Stimulated activated CD4-positive, alpha-beta T cell treated with anti-CD3 and anti-CD28 coated beads, Interleukin-2, amount 100 ng/mL, for 48 hours (primary cell): Measurements from ENCODE around the gene EFNB3.

Experiments
- DNase-seq, 2 donors: peaks; one replicate each; pipeline ENCODE4 v3.0.0-alpha.2; 2020

EFNB3 gene

DNA sequence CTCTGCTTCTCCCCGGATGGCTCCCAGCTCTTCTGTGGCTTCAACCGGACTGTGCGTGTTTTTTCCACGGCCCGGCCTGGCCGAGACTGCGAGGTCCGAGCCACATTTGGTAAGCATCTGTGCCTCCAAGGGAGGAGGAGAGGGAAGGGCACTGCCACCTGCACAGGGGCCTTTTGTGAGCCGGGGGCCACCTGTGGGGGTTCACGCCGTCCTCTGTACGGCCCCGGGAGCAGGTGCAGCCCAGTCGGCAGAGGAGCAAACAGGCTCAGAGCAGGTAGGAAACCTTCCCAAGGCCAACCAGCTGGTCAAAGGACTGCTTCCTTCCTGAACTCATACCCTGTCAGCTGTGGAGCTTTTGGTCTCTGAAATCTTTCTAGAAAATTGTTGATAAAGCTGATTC, 3.3 kb upstream of the EFNB3 start:
- no peak for DNase-seq

DNA sequence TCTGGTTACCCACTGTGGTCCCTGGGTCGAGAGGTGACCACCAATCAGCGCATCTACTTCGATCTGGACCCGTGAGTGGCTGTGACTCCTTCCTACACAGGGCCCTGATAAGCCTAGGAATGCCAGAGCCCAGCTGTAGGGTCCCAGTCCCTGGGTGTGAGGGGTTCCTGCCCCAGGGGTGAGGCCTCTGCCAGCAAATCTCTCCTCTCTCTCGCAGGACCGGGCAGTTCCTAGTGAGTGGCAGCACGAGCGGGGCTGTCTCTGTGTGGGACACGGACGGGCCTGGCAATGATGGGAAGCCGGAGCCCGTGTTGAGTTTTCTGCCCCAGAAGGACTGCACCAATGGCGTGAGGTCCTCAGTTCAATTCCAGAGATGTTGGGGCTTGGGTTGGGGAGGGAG, 2.2 kb upstream of the EFNB3 start:
- DNase-seq = no peak

DNA sequence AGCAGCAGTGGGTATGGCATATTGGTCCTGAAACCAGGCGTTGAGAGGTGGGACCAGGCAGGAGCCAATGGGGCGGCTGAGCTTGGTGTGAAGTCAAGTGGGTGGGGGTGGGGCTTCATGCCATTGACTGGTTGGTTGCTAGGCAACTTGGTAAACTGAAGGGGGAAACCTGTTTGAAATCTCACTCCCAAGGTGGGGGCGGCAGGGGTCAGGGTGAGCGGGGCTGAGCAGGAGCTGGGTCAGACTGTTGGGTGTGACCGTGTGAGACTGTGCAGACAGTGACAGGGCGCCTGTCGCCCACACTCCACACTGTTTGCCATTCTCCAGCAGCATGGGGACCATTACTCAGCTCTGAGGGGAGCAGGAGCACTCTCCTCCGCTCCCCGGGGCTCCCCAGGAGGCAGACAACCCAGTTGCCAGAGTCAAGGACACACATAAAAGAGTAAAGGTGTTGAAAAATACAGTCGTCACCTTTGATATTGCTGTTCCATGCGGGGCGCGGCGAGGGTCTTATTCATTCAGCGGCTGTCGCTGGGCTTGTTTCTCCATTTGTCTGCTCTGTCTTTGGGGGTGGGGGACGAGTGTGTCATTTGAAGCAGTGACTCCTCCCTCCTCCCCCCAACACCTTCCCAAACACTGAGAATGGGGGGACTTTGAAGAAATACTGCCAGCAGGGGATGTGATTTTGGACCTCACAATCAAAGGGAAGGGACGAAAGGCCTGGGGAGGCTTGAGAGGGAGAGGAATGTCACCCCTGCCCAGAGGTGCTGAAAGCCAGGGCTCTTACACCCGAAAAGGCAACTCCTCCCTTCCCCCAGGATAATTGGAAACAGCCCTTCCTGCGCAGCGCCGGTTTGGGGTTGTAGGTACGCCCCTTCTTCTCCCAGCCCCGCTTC, 1.2 kb upstream of the EFNB3 start:
- no peak for DNase-seq

DNA sequence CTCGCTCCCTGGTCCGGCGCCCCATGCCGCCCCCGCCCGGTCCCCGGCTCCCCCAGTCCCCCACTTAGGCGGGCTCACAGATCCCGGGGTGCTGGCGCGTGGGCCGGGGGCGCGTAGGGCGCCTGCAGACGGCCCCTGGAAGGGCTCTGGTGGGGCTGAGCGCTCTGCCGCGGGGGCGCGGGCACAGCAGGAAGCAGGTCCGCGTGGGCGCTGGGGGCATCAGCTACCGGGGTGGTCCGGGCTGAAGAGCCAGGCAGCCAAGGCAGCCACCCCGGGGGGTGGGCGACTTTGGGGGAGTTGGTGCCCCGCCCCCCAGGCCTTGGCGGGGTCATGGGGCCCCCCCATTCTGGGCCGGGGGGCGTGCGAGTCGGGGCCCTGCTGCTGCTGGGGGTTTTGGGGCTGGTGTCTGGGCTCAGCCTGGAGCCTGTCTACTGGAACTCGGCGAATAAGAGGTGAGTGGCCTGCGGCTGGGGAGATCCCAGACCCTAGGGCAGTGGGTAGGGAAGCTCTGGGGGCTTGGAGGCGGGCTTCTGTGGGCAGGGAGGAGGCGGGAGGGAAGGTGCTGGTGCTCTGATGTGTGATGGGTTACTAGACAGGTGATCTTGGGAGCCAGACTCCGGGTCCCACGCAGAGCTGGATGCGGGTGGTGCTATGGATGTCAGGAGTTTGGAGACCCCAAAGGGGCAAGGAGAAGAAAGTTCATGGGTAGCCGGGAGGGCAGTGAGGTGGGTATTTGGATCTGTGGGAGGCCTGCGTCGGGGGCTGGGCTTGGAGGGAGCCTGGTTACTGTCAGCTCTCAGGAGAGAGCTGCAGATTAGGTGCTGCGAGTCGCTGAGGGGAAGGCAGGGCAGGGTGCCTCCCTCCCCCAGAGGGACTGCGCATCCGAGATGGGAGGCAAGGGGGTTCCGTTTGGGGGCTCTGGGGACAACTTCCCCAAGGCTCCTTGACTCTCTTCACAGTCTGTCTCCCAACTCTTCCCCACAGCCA, 560 bp downstream of the EFNB3 start:
- no peak for DNase-seq

DNA sequence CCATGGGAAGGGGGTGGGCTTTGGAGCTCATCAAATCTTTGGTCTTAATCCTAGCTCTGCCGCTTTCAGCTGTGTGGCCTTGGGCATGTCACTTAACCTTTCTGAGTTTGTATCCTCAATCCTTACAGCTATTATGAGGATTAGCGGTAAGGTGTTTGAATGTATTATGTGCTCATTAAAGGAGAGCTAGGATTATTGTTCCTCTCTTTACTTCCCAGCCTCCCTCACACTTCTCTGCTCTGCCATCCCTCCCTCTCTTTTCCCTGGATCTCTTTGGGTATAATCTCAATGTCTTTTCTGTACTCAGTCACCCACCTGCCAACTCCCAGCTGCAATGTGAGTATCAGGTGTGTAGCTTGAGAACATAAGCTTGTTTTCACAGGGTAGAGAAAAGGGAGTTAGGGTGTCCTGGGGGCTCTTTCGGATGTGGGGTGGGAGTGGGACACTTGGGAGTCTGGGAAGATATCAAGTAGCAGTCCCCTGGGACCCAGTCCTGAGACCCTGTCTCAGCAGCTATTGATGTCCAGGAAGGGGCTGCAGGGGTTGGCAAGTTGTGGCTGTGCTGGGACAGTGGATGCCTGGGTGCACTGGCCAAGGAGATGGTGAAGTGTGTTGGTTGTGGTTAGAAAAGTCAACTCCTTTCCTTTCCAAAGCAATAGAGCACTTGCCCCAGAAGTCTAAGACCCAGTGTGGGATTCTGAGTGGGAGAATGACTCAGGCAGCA, 1.8 kb downstream of the EFNB3 start:
- DNase-seq = no peak

DNA sequence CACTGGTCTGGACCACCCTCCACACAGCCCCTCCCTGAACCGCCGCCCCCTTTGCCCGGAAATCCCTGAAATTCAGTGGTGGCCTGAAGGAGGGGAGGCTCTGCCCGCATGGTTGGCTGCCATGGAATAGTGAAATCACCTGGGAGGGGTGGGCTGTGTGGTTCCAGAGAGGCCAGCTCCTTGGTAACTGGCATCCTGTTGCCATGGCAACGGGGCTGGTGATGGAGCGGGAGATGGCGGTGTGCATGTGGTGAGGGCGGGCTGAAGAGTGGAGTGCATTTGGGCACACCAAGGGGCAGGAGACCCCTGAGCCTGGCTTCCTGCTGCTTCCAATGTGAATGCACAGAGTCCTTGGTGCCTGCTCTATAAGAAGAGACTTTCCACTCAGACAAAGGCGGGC, 2.4 kb downstream of the EFNB3 start:
- DNase-seq = no peak

DNA sequence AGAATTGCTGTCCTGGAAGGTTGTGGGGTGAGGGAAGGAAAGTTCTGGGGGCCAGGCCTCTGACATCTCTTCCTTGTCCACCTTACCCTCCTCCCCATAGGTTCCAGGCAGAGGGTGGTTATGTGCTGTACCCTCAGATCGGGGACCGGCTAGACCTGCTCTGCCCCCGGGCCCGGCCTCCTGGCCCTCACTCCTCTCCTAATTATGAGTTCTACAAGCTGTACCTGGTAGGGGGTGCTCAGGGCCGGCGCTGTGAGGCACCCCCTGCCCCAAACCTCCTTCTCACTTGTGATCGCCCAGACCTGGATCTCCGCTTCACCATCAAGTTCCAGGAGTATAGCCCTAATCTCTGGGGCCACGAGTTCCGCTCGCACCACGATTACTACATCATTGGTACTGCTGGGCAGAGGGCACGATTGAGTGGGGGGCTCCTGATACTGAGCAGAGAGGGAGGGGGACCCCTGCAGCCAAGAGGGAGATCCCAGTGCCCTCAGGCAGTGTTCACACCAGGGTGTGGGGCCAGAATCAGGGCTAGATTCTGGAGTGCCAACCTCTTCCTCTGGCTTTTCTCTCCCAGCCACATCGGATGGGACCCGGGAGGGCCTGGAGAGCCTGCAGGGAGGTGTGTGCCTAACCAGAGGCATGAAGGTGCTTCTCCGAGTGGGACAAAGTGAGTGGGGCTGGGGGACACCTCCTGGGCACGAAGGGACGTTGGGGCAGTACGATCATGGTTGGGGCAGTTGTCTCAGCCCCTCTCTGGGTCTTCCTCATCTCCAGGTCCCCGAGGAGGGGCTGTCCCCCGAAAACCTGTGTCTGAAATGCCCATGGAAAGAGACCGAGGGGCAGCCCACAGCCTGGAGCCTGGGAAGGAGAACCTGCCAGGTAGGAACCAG, 3.1 kb downstream of the EFNB3 start:
- no peak for DNase-seq

DNA sequence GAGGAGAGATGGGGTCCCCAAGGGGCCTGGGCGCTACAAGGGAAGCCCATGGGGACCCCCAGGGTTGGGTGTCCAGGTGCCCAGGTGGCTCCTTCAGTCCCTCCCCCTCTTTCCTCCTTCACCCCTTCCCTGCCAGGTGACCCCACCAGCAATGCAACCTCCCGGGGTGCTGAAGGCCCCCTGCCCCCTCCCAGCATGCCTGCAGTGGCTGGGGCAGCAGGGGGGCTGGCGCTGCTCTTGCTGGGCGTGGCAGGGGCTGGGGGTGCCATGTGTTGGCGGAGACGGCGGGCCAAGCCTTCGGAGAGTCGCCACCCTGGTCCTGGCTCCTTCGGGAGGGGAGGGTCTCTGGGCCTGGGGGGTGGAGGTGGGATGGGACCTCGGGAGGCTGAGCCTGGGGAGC, 4.0 kb downstream of the EFNB3 start:
- no peak for DNase-seq

DNA sequence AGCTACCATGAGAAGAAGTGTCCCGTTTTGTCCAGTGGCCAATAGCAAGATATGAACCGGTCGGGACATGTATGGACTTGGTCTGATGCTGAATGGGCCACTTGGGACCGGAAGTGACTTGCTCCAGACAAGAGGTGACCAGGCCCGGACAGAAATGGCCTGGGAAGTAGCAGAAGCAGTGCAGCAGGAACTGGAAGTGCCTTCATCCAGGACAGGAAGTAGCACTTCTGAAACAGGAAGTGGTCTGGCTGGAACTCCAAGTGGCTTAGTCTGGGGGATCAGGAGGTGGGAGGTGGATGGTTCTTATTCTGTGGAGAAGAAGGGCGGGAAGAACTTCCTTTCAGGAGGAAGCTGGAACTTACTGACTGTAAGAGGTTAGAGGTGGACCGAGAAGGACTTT, 5.3 kb downstream of the EFNB3 start:
- no peak for DNase-seq

DNA sequence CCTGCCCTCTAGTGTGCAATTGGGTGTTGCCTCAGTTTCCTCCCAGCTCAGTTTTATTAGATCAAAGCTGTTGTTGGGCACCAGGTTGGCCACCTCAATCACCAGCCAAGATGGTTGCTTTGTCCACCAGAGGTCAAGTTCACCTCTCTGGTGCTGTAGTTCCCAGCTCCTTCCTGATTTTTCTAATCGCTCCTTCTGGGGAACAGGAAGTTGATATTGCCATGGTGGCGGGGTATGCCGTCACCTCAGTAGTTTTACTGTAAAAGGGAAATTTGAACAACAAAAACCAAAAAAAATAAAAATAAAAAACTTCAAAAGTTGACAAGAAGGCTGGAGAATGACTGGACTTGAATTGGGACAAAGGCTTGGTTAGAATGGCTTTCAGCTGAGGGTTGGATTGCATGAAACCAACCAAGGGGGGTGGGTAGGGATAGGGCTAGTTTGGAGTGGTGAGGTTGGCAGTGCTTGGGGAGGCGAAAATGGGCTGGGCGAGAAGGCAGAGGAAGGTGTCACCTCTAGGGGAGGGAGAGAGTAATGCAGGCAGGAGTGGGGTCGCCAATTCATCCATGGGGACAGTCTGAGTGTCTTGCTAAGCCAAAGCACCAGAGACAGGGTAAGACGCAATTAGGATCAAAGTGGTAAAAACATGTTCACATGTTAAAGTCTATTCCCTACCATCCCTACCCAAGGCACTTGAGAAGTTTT, 6.2 kb downstream of the EFNB3 start:
- DNase-seq = no peak

DNA sequence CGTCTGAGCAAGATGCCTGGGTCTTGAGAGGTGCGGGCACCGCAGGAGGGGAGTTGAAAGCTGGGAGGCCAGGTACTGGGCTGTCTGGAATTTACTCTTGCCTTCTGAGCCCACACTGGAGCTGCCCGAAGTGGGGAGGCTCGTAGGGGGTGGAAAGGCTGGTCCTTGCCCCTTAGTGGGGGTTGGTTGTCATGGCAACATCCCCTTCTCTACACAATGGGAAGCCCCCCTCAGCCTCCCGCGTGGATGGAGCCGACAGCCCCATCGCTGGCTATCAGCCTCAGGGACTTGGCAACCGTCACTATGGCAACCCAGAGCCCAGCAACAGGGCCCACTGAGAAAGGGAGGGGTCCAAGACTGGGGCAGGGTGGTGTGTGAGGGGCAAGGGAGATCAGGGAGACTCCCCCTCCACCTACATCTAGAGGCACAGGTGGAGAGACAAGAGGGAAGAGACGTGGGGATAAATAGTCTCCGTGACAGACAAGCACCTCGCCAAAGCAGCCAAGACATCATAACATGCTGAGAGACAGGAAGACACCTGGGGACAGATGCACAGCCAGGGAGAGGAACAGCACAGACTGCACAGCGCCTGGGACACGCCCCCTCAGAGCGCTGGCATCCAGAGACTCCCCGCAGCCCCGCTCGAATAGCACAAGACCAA, 7.2 kb downstream of the EFNB3 start:
- no peak for DNase-seq

DNA sequence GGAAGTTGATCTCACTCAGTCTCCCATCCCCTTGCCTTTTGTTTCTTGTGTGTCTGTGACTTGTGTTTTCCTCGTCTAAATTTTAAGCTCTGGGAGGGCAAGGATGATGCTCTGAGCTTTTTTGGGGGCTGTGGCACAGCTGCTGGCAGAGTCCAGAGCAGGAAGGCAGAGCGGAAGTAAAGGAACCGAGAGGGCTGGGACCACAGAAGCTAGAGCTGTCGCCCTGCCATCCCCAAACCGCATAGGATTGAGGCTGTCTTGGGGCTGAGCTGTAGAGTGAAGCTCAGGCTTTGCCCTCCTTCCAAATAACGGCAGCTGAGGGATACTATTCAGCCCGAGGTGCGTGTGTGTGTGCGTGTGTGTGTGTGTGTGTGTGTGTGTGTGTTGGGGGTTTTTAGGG, 8.8 kb downstream of the EFNB3 start:
- no peak for DNase-seq

DNA sequence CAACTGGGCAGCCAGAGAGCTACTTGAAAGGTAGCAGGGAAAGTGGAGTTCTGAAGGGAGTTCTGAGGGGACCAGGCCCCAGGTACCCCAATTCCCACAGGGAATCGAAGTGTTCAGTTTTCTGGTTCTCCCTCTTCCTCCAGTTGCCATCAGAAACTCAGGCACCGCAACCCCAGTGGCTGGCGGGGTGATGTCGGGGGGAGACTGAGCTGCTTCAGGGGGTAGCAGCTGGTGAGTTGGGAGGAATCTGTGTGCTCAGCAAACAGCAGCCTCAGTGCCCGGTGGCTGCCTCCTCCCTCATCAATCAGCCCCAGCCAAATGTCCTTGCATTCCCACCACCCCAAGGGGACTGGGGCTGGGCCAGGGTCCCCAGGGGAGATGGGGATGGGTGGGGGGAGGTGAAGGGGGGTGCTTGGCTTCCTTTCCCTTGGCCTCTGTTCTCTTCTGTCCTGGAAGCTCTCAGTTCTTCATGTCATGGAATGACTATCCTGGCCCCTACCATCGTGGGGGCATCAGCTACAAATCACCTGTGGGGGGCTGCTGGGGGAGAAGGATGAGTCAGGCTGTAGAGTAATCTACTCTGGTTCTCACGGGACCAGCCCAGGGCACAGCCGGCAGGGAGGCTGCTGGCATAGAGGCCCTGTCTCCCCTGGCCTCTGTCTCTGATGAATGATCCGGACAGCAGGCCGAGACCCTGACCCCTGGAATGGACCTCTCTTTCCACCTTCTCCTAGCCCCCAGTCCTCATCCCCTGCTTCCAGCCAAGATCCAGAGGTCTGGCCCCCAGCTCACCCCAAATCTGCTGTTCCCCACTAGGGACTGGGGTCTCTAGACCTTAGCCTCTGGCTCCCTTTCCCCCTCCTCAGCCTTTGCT, 10.0 kb downstream of the EFNB3 start:
- DNase-seq = no peak

DNA sequence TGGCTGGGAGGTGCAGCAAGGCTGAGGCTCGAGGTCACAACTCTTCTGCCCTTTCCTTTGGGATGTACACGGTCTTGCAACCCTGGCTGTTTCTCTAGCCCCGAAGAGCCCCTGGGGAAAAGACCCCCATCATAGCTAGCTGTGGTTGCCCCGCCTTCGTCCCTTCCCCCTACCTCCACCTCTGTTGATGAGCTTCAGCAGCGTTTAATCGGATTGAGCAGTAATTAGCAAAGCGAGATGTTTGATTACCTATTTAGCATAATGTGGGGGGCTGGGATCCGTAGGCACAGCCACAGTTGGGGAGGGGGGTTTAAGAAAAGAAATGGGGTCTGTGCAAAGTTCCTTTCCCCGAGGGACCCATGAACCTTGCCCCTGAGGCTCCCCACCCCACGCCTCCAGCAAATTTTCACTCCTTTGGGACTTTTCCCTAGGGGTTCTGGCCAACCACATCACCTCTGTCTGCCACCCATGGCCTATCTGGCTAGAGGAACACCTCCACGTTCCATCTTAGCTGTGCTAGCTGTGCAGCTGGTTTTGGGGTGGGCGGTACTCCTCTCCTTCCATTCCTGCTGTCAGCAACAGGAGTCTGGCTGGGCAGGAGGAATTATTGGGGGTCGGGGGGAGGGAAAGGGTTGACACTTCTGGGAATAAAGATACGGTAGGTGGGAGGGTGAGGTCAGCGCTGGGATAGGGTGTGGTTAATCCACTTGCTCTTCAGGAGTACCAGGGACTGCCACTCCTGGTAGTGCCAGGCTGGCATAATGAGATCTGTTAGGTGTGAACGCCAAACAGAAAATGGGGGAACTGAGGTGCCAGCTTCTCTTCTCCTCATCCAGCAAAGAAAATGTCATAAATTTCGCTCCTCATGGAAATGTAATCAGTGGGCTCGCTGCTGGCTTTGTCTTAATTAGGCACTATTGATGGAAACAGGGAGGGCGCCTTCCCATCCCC, 11.2 kb downstream of the EFNB3 start:
- no peak for DNase-seq

DNA sequence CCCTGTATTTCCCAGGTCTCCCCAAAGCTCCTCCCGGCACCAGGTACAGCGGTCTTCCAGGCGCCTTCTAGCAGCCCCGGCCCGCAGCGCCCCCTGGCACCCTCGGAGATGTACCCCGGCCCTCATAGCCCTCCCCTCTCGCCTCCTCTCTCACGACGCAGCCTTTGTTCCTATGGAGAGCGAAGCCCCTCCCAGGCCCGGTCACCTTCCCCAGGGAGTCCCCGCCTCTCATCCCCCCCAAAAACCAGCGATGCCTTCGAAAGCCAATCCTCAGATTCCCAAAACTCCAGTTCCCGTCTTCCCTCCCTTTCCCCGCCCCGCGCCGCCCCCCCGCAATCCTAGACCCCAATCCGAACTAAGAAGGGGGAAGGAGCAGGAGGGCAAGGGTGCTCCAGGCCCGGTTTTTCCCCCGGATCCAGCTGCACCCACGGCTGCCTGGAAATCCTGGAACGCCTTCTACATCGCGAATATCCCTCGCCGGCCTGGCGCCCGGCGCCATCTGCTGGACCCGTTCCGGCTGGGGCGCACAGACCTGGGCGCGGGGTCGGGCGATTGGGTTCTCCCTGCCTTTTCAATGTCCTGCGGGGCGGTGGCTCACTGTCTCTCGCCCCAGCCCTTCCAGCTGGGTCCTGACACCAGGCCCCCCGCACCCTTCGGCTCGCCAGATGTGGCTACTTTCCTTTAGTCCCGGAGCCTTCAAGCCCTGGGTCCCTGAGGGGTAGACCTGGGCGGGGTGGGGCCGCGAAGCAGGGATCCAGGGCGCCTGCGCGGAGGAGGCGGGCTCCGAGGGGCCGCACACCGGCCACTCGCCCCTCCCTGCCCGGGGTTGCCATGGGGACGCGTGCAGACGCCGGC, 12.1 kb downstream of the EFNB3 start, which contains the start of gene DNAH2:
DNAH2 (plus strand) TSS at position 844 of the 855 bp plus-strand sequence. CDS start 1,991 bp downstream, outside the sequence.
- DNase-seq = peak; percentile 22 to 45

DNA sequence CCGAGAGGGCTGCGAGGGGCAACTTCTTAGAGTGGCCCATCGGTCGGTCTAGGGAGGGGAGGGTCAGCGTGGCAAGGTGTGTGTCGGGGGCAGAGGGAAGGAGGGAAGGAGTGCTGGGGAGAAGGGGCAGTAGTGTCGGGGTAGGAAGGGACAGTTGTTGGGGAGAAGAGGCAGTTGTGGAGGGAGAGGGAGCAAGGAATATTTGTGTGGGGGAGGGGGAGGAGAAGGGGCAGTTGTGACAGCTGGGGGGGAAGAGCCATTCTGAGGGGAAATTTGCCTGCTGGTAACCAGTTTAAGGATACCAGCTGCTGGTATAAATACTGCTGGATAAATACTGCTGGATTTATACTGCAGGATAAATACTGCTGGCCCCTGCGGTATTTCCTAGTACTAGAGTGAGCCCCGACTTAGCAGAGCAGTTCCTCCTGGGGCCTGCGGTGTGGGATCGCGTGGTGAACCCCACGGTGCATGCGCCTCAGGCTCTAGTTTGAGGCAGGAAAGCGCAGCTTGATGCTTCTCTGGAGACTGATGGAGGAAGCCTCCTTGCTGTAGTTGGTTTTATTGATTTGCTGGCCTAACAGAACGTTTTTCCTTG, 12.9 kb downstream of the EFNB3 start:
- no peak for DNase-seq

DNA sequence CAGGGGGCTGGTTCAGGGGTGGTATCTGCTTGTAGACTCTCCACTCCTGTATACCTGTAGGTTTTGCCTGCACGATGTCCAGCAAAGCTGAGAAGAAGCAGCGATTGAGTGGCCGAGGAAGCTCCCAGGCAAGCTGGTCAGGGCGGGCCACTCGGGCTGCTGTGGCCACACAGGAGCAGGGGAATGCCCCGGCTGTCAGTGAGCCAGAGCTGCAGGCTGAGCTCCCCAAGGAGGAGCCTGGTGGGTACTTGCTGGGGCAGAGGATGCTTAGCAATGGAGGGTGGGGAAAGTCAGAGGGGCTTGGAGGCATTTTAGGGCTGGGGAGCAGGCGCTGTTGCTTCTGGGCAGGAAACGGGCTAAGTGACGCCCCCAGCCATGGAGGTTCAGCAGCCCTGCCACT, 14.7 kb downstream of the EFNB3 start:
- no peak for DNase-seq
